ENCODE measurements around the gene THOC3.
"Not testable (repeated sequence)": the region's sequence is repeated elsewhere in the genome, so short reads cannot be mapped to it uniquely, and the experiment has no call there.

THOC3 gene

DNA sequence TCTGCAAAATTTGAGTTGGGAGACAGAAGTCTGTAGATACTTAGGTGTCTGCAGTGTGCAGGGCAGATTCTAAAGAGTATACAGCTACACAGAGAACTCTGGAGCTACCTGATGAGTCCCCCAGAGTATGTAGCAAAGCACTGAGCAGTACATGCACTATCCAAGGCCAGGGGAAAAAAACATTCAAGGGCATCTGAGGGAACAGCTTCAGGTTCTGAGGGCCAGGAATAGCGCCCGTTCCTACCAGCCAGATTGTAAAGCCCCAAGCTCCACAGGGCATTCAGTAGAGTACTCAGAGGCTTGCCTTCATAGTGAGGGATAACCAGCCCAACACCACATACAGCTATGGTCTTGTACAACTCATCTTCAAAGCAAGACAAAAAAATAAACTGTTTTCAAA lies 27.5 kb downstream of the THOC3 start:
- not testable (repeated sequence) for DNase-seq (ENCODE audit: low read depth in 2 of 2)

DNA sequence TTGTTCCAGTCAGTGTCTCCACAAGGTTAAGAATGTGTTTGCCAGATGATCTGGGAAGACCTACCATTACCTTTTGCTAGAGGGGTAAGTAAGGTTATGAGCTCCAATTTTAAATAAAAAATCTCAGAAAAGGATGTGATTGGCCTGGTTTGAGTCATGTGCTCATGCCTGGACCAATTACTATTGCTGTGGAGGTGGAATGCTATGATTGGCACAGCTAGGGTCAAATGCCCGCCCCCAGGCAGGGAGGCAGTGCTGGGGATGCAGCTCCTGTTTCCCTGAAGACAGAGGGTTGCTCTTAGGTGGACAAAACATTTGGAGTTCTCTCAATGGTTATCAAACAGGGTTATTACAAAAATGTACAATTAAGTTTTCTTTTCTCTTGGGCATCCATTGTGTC lies 29.6 kb downstream of the THOC3 start:
- DNase-seq (ENCODE audit: low read depth in 2 of 2): not testable (repeated sequence)

DNA sequence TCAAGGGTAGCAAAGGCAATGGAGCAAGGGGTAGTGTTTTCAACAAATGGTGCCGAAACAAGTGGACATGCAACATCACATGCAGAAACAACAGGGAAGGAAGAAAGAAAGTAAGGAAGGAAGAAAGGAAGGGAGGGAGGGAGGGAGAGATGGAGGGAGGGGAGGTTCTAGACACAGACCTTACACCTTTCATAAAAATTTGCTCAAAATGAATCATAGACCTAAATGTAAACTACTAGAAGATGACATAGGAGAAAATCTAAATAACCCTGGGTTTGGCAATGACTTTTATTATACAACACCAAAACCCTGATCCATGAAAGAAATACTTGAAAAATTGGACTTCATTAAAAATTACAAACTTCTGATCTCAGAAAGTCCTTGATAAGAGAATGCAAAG lies 39.4 kb downstream of the THOC3 start:
- not testable (repeated sequence) for DNase-seq (ENCODE audit: low read depth in 2 of 2)

DNA sequence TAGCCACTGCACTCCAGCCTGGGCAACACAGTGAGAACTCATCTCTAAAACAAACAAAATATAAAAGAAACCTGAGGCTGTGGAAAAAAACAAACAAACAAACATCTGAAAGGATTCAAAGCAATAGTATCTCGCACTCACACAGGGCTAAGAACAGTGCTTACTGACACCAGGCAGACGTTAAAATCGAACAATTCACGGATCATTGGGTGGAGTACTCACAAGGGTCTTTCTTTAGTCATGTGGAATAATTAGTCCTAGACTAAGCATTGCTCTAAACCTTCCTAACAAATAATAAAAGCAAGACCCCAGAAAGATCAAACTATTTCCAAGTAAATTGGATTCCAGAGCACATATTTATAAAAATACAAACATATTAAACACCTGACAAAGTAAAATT lies 43.0 kb downstream of the THOC3 start:
- DNase-seq (ENCODE audit: low read depth in 2 of 2): not testable (repeated sequence)

DNA sequence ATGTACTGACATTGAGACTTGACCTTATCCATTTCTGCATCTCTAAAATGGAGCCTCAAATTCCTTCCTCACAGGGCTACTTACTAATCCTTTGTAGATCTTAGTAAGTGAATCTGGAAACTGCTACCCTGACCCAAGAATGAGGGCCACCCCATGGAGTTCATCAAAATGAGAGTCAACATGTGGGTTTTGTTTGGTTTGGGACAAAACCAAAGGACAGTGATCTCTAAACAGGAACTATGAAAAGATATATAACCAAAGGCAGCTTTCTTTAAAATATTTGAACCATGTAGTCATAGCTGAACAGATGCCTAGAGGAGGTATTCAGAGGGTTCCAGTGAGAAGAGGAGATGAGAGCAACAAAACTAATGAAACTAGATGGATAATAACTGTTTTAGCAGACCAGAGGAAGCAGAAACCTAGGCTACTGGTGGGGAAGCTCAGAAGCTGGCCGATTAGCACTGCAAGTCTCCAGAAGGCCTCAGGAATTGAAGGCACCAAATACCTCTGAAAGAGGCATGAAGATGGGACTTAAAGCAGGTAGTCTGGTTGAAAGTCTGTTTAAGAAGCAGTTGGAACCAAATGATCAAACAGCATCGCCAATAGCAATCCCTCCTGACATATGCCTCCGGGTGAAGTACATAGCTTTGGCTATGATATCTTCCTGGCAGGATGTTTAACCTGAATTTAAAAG lies 45.8 kb downstream of the THOC3 start:
- DNase-seq (ENCODE audit: low read depth in 2 of 2): no peak

DNA sequence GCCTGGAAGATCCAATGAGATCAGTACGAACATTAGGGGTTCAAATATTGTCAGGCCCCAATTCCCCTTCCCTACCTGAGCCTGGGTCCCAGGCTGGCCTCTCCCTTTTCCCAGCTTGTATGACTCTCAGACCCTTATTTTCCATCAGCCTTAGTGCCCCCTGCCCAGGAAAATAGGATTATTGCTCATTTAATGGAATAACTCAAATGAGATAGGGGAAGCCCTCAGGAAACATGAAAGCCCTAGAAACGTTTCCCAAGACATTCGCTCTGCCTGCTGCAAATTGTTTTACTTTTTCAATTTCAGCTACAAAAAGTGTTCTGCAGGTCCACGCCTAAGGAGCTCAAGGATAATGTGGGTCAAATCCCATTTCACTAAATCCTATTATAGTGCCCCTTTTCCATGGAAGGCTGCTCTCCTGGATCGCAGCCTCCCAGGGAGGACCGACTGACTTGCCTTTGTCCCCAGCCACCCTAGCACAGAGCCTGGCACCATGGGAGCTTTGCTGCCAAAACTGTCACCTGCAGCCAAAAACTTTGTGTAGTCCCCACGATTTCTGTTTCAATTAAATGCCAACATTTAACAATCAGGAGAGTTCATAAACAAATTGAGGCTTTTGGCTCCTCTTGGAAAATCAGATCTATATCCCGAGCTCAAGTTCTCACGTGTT lies 46.9 kb downstream of the THOC3 start:
- DNase-seq (ENCODE audit: low read depth in 2 of 2): no peak

DNA sequence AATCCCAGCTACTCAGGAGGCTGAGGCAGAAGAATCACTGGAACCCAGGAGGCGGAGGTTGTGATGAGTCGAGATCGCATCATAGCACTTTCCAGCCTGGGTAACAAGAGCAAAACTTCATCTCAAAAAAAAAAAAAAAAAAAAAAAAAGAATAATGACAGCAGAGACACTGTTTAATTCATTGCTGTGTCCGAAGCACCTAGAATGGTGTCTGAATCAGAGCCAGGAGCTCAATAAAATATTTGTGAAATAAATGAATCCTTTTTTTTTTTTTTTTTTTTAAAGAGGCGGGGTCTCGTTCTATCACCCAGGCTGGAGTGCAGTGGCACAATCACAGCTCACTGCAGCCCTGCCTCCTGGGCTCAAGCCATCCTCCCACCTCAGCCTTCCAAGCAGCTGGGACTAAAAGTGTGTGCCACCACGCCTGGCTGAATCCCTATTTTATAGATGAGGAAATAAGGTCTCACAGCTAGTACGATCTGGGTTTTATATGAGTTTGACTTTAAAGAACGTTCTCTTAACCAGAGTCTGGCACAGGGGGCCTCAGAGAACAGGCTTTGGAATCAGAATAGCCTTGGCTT lies 47.8 kb downstream of the THOC3 start:
- no peak for DNase-seq (ENCODE audit: low read depth in 2 of 2)

DNA sequence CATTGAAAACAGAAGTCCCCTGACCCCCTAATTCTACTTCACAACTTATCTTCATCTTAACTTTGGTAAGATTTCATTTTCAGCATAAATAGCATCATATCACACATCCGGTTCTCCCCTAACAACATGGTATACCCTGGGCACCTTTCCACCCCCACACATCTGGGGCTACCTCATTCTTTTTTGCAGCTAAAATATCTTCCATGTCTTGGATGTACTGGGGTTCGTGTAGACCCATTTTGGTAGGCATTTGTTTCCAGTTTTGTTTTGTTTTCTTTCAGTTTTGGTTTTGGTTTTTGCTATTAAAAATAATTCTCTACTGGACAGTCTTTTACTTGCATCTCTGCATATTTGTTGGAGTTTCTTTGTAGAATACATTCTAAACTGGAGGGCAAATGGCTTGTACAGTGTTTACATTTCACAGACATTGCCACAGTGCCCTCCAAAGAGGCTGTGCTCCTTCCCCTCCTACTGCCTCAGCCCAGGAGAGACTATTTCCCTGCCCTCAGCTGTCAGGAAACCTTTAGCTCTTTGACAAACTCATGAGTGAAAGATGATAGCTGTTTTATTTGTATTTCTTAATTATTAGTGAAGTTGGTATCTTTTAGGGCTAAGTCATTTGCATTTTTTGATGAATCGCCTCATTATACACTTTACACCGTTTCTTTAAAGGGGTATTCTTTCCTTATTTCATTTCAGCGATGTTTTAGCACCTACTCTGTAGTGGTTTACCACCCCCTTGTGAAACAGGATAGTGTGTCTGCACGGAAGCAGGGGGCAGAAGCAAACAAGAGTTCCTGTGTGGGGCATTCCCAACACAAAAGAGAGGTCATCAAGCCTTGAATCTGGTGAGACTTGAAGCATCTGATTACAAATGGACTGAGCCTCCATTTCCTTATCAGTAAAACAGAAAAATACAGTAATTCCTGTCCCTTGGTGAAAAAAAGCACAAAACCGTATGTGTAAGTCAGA lies 52.8 kb downstream of the THOC3 start:
- not testable (repeated sequence) for DNase-seq (ENCODE audit: low read depth in 2 of 2)

DNA sequence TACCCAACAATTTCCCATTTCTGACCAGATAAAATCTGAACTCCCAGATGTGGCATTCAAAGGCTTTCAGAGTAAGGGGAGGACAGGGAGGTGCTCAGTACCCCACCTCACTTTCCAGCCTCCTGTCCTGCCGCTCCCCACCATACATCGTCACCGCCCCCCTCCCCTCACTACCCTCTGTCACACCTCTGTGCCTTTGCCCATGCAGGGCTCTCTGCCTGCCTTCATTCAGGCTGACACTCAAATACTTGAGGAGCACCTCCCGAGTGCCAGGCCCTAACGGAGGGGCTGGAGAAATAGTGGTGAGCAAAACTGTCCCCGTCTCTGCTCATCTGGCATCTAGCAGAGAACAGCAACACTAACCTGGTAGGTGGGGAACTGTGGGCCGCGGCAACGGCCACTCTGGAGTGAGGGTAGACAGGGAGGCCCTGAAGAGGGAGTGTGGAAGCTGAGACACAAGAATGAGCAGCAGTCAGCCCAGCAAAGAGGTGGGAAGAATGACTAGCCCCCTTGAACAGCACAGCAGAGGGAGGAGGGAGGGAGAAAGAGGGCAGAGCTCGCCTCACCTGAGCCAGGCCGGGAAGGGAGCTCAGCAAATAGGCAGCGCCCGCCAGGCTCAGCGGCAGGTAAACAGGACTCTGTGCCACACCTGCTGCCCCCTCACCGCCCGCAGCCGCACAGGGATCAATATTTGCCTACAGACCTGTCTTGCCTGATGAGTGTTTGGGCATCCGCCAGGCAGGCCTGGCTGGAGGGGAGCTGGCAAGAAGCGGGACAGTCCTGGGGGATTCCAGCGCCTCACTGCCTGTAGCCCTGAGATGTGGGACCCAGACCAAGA lies 54.1 kb downstream of the THOC3 start:
- not testable (repeated sequence) for DNase-seq (ENCODE audit: low read depth in 2 of 2)

DNA sequence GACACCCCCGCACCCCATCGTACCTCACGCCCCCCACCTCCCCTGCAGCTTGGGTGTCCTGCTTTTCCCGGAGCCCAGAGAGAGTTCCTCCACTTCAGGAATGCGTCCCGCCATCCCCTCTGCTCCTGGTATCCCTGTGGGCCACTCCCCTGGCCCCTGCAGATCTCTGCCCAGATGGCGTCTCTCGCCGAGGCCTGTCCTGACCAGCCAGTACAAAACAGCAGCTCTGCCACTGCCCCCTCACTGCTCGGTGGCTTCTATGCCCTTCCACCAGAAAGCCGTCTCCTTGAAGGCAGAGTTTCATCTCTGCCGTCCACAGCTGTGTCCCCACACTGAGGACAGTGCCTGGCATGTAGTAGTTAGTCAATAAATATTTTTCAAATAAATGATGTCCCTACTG lies 58.0 kb downstream of the THOC3 start:
- DNase-seq (ENCODE audit: low read depth in 2 of 2): not testable (repeated sequence)

Data from stimulated activated CD4-positive, alpha-beta T cell treated with anti-CD3 and anti-CD28 coated beads, Interleukin-15, amount 100 ng/mL, for 48 hours (primary cell).